Esophagus muscularis mucosa (tissue), 4 donors: ENCODE results near the gene TMEM271. TPM values are rescaled to one million over a fixed set of nuclear protein-coding genes. Genes with fewer than 3 reads are reported as not detected.

Experiments
- DNase-seq: peaks from one replicate; pipeline ENCODE4 v3.0.0-alpha.2; 2017; ENCODE audit errors: extremely low spot score
- H3K27ac ChIP-seq, 4 donors: fragments of 200-600 bp; sonication (generic); replicated peaks in 1 of 4; 1 replicate in 3 of 4; 2 replicates in 1 of 4; pipeline ENCODE4 v1.5.1; 2016 to 2019; ENCODE audit warnings: mild to moderate bottlenecking in 1 of 4
- H3K27me3 ChIP-seq, 4 donors: fragments of 200-600 bp; sonication (generic); one replicate each; pipeline versions ENCODE4 v1.5.1 to v1.6.0; 2016 to 2019
- H3K36me3 ChIP-seq, 4 donors: fragments of 200-600 bp; sonication (generic); one replicate each; pipeline ENCODE4 v1.5.1; 2016 to 2019
- H3K4me1 ChIP-seq, 4 donors: fragments of 200-600 bp; sonication (generic); one replicate each; pipeline ENCODE4 v1.5.1; 2016 to 2019
- H3K4me3 ChIP-seq, 4 donors: fragments of 200-600 bp; sonication (generic); 1 replicate in 2 of 4; 2 replicates in 2 of 4; pipeline ENCODE4 v1.5.1; 2016 to 2019; ENCODE audit warnings: mild to moderate bottlenecking in 4 of 4, moderate library complexity in 1 of 4
- H3K9me3 ChIP-seq, 4 donors: fragments of 200-600 bp; sonication (generic); 1 replicate in 3 of 4; 2 replicates in 1 of 4; pipeline ENCODE4 v1.5.1; 2016 to 2019
- CTCF ChIP-seq, 3 experiments: fragments of 200-600 bp in 2 of 3; fragments of 450-650 bp in 1 of 3; sonication (generic) in 2 of 3; IDR thresholded peaks; one replicate each; pipeline ENCODE4 v1.5.1; 2017 to 2019; ENCODE audit warnings: antibody characterized with exemption in 3 of 3, mild to moderate bottlenecking in 2 of 3, moderate library complexity in 1 of 3
- EP300 ChIP-seq: sonication (generic); formaldehyde crosslinking; IDR thresholded peaks from one replicate; pipeline ENCODE4 v1.6.1; 2017; ENCODE audit warnings: antibody characterized with exemption
- POLR2A ChIP-seq: fragments of 450-650 bp; IDR thresholded peaks from one replicate; pipeline ENCODE4 v1.6.1; 2017; ENCODE audit warnings: antibody characterized with exemption, moderate library complexity, mild to moderate bottlenecking, low read depth
- POLR2AphosphoS5 ChIP-seq, 2 donors: sonication (generic); formaldehyde crosslinking; IDR thresholded peaks; one replicate each; pipeline ENCODE4 v1.6.1; 2017; ENCODE audit warnings: antibody characterized with exemption in 2 of 2
- WGBS: methylation state at CpG from one replicate; pipeline ENCODE4 v1.1.5; 2018; 5-methylcytosine and 5-hydroxymethylcytosine counted together
- intact Hi-C: fragments of 100-400 bp; cut with DNase I; formaldehyde crosslinking; loops from one replicate; pipeline ENCODE4 v1.15.1; 2023
- total RNA-seq, 4 donors: library from RNA; depleted of rRNA; stranded (reverse); fragments of >200 nt; gene quantifications; one replicate each; pipeline versions ENCODE4 v1.1.0 to v1.2.1, GENCODE V29; 2016

Gene TMEM271
- total RNA-seq, 4 donors from 2014 or later: 0.19 to 0.34 TPM; not detected in 2

- Histone ChIP-seq H3K36me3 (peaks cover 43 to 90% (median 82%) of the 10 kb centered on the region in 4 donors), H3K27me3 (no peaks in the 10 kb centered on the region), H3K9me3 (no peaks in the 10 kb centered on the region), H3K4me3 (no peak overlapping the region), H3K27ac (no peak overlapping the region), H3K4me1 (no peaks in the 10 kb centered on the region)
- WGBS: 93% methylated on average over 32 of the region's 39 CpGs
- no peak for DNase-seq
- intact Hi-C loops: no loop called here
- TF ChIP-seq POLR2AphosphoS5 (IDR thresholded peaks at IDR 0.05) (no peak), POLR2A (no peak), CTCF (IDR thresholded peaks at IDR 0.05) (no peak), EP300 (no peak)
Measured at GRCh38 chr4:535181-535923, 40.7 kb downstream of the TMEM271 start.

GRCh38 chr4:534576-535151, 41.4 kb downstream of the TMEM271 start:
- H3K4me1 ChIP-seq: no peaks in the 10 kb centered on the region
- no peaks in the 10 kb centered on the region for H3K9me3 ChIP-seq
- no peak for TF ChIP-seq POLR2A
- TF ChIP-seq POLR2AphosphoS5 (IDR thresholded peaks at IDR 0.05): no peak
- no peak for TF ChIP-seq CTCF (IDR thresholded peaks at IDR 0.05)
- TF ChIP-seq EP300: no peak
- 88% methylated on average over 21 of the region's 22 CpGs for WGBS
- DNase-seq: no peak
- no peak overlapping the region for H3K27ac ChIP-seq
- no peaks in the 10 kb centered on the region for H3K27me3 ChIP-seq
- H3K4me3 ChIP-seq: no peak overlapping the region
- intact Hi-C loops: no loop called here
- peaks cover 43 to 96% (median 87%) of the 10 kb centered on the region in 4 donors for H3K36me3 ChIP-seq

GRCh38 chr4:534101-534575, 42.0 kb downstream of the TMEM271 start:
- 96% methylated on average over 19 of the region's 21 CpGs for WGBS
- Histone ChIP-seq H3K4me1 (no peaks in the 10 kb centered on the region), H3K4me3 (no peak overlapping the region), H3K9me3 (no peaks in the 10 kb centered on the region), H3K36me3 (peaks cover 43 to 95% (median 88%) of the 10 kb centered on the region in 4 donors), H3K27ac (no peak overlapping the region), H3K27me3 (no peaks in the 10 kb centered on the region)
- intact Hi-C loops: no loop called here
- no peak for TF ChIP-seq CTCF (IDR thresholded peaks at IDR 0.05)
- no peak for TF ChIP-seq EP300
- TF ChIP-seq POLR2AphosphoS5 (IDR thresholded peaks at IDR 0.05): no peak
- TF ChIP-seq POLR2A: no peak
- DNase-seq: no peak

GRCh38 chr4:533318-534100, 42.6 kb downstream of the TMEM271 start:
- Histone ChIP-seq H3K4me3 (no peak overlapping the region), H3K9me3 (no peaks in the 10 kb centered on the region), H3K36me3 (peaks cover 38 to 95% (median 91%) of the 10 kb centered on the region in 4 donors), H3K27me3 (no peaks in the 10 kb centered on the region), H3K4me1 (no peaks in the 10 kb centered on the region), H3K27ac (no peak overlapping the region)
- TF ChIP-seq CTCF (IDR thresholded peaks at IDR 0.05) (no peak), EP300 (no peak), POLR2AphosphoS5 (IDR thresholded peaks at IDR 0.05) (no peak), POLR2A (no peak)
- 95% methylated on average over 26 of the region's 36 CpGs for WGBS
- intact Hi-C loops: no loop called here
- DNase-seq: no peak
